Brain microvascular endothelial cell (primary cell): ENCODE results near the gene USP17L26.
"Not testable (repeated sequence)": the region's sequence is repeated elsewhere in the genome, so short reads cannot be mapped to it uniquely, and the experiment has no call there.

ENCODE experiments used
- DNase-seq: peaks from one replicate; pipeline ENCODE4 v3.0.0-alpha.2; 2020
- H3K27ac ChIP-seq: fragments of 250-450 bp; sonication (Bioruptor Pico); 2 replicates; pipeline ENCODE4 v1.5.1; 2020; ENCODE audit warnings: mild to moderate bottlenecking, moderate library complexity
- H3K27me3 ChIP-seq: fragments of 250-450 bp; sonication (Bioruptor Pico); replicated peaks from 2 replicates; pipeline ENCODE4 v1.5.1; 2020; ENCODE audit warnings: mild to moderate bottlenecking
- H3K36me3 ChIP-seq: fragments of 250-450 bp; sonication (Bioruptor Pico); replicated peaks from 2 replicates; pipeline ENCODE4 v1.5.1; 2020; ENCODE audit warnings: mild to moderate bottlenecking
- H3K4me3 ChIP-seq: 2 replicates; pipeline ENCODE4 v1.5.1; 2011; ENCODE audit warnings: low read depth, mild to moderate bottlenecking, control low read depth, low read length, moderate library complexity
- in situ Hi-C: cut with HindIII; loops from 2 replicates; pipeline ENCODE4 v1.10.0; 2017; ENCODE audit warnings: low sequenced_read_pairs, low pct_ligation_motif_present

Gene USP17L26, protein sequence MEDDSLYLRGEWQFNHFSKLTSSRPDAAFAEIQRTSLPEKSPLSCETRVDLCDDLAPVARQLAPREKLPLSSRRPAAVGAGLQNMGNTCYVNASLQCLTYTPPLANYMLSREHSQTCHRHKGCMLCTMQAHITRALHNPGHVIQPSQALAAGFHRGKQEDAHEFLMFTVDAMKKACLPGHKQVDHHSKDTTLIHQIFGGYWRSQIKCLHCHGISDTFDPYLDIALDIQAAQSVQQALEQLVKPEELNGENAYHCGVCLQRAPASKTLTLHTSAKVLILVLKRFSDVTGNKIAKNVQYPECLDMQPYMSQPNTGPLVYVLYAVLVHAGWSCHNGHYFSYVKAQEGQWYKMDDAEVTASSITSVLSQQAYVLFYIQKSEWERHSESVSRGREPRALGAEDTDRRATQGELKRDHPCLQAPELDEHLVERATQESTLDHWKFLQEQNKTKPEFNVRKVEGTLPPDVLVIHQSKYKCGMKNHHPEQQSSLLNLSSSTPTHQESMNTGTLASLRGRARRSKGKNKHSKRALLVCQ

DNA sequence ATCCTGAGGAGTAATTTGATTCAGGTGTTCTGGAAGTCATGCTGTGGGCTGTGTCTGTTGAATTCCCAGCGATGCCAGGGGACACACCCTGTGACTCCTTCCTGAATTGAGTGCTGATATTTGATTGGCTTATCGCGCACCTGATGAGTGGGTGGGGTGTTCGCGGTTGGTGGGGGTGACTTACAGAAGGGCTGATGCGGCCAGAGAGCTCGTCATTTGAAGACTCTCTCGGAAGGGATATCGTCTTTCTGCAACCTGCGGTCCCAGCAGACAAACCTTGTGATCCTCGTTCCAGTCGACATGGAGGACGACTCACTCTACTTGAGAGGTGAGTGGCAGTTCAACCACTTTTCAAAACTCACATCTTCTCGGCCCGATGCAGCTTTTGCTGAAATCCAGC, at the start of gene USP17L26:
Gene USP17L26, plus strand, starts transcription at position 301 of the 400 bp plus-strand sequence. Its CDS starts 0 bp downstream, at position 301.
- DNase-seq, H3K27ac ChIP-seq, in situ Hi-C loops, H3K4me3 ChIP-seq, H3K27me3 ChIP-seq, H3K36me3 ChIP-seq: not testable (repeated sequence)

DNA sequence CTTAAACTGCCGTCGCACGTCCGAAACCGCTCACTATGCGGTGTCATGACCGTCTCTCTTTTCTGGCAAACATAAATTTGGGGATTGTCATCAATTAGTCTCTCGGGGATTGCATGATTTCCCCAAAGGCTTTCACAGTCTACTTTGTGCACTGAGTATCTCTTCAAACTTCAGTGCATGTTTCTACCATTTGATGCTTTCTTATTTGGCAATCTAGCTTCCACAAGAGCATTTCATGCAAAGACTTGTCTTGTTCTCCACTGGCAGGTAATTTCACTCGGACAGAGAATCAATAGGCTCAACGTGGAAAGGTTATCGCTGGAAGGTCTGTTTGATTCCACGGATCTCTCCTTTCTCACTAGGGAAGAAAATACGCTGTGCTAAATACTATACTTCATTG, 10.3 kb upstream of the USP17L26 start:
- H3K4me3 ChIP-seq, in situ Hi-C loops, DNase-seq, H3K36me3 ChIP-seq, H3K27ac ChIP-seq, H3K27me3 ChIP-seq: not testable (repeated sequence)

DNA sequence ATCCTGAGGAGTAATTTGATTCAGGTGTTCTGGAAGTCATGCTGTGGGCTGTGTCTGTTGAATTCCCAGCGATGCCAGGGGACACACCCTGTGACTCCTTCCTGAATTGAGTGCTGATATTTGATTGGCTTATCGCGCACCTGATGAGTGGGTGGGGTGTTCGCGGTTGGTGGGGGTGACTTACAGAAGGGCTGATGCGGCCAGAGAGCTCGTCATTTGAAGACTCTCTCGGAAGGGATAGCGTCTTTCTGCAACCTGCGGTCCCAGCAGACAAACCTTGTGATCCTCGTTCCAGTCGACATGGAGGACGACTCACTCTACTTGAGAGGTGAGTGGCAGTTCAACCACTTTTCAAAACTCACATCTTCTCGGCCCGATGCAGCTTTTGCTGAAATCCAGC, 9.6 kb upstream of the USP17L26 start, which contains the start of gene USP17L24:
Gene USP17L24, plus strand, starts transcription at position 301 of the 400 bp plus-strand sequence. Its CDS starts 0 bp downstream, at position 301.
- in situ Hi-C loops, H3K27me3 ChIP-seq: not testable (repeated sequence)

DNA sequence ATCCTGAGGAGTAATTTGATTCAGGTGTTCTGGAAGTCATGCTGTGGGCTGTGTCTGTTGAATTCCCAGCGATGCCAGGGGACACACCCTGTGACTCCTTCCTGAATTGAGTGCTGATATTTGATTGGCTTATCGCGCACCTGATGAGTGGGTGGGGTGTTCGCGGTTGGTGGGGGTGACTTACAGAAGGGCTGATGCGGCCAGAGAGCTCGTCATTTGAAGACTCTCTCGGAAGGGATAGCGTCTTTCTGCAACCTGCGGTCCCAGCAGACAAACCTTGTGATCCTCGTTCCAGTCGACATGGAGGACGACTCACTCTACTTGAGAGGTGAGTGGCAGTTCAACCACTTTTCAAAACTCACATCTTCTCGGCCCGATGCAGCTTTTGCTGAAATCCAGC, 4.8 kb upstream of the USP17L26 start, which contains the start of gene USP17L25:
Gene USP17L25, plus strand, starts transcription at position 301 of the 400 bp plus-strand sequence. Its CDS starts 0 bp downstream, at position 301.
- H3K27ac ChIP-seq, DNase-seq, in situ Hi-C loops, H3K36me3 ChIP-seq, H3K27me3 ChIP-seq, H3K4me3 ChIP-seq: not testable (repeated sequence)

More for the DNA sequence above, 9.6 kb upstream of the USP17L26 start, which contains the start of gene USP17L24:
- H3K36me3 ChIP-seq, H3K27ac ChIP-seq, H3K4me3 ChIP-seq, DNase-seq: not testable (repeated sequence)

DNA sequence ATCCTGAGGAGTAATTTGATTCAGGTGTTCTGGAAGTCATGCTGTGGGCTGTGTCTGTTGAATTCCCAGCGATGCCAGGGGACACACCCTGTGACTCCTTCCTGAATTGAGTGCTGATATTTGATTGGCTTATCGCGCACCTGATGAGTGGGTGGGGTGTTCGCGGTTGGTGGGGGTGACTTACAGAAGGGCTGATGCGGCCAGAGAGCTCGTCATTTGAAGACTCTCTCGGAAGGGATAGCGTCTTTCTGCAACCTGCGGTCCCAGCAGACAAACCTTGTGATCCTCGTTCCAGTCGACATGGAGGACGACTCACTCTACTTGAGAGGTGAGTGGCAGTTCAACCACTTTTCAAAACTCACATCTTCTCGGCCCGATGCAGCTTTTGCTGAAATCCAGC, 4.6 kb downstream of the USP17L26 start, which contains the start of gene USP17L5:
Gene USP17L5, plus strand, starts transcription at position 301 of the 400 bp plus-strand sequence. Its CDS starts 0 bp downstream, at position 301.
- DNase-seq, H3K27ac ChIP-seq, H3K4me3 ChIP-seq, H3K36me3 ChIP-seq, H3K27me3 ChIP-seq, in situ Hi-C loops: not testable (repeated sequence)

DNA sequence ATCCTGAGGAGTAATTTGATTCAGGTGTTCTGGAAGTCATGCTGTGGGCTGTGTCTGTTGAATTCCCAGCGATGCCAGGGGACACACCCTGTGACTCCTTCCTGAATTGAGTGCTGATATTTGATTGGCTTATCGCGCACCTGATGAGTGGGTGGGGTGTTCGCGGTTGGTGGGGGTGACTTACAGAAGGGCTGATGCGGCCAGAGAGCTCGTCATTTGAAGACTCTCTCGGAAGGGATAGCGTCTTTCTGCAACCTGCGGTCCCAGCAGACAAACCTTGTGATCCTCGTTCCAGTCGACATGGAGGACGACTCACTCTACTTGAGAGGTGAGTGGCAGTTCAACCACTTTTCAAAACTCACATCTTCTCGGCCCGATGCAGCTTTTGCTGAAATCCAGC, 9.4 kb downstream of the USP17L26 start, which contains the start of gene USP17L27:
Gene USP17L27, plus strand, starts transcription at position 301 of the 400 bp plus-strand sequence. Its CDS starts 0 bp downstream, at position 301.
- in situ Hi-C loops, H3K36me3 ChIP-seq, DNase-seq, H3K4me3 ChIP-seq, H3K27ac ChIP-seq, H3K27me3 ChIP-seq: not testable (repeated sequence)

DNA sequence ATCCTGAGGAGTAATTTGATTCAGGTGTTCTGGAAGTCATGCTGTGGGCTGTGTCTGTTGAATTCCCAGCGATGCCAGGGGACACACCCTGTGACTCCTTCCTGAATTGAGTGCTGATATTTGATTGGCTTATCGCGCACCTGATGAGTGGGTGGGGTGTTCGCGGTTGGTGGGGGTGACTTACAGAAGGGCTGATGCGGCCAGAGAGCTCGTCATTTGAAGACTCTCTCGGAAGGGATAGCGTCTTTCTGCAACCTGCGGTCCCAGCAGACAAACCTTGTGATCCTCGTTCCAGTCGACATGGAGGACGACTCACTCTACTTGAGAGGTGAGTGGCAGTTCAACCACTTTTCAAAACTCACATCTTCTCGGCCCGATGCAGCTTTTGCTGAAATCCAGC, 14.1 kb downstream of the USP17L26 start, which contains the start of gene USP17L28:
Gene USP17L28, plus strand, starts transcription at position 301 of the 400 bp plus-strand sequence. Its CDS starts 0 bp downstream, at position 301.
- H3K36me3 ChIP-seq, in situ Hi-C loops, H3K27ac ChIP-seq, H3K27me3 ChIP-seq, DNase-seq, H3K4me3 ChIP-seq: not testable (repeated sequence)

DNA sequence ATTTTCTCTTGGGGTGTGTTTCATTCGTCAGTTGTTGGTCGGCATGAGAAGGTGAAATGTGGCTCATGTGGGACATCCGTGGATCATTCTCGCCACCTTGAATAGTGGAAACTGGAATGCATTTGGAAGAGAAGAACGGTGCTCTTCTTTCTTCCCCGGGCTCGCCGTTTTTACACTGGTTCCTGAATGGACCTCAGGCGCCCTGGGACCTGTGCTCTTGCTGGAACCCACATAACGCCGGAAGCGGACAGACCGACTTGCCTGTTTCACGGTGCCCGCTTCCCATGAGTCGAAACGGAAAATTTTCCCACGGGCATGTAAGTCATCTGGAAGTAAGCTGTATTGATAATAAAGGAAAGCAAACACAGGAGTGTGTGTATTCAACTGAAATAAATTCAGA, 16.4 kb downstream of the USP17L26 start:
- H3K27me3 ChIP-seq, H3K27ac ChIP-seq, H3K4me3 ChIP-seq, in situ Hi-C loops, DNase-seq, H3K36me3 ChIP-seq: not testable (repeated sequence)

DNA sequence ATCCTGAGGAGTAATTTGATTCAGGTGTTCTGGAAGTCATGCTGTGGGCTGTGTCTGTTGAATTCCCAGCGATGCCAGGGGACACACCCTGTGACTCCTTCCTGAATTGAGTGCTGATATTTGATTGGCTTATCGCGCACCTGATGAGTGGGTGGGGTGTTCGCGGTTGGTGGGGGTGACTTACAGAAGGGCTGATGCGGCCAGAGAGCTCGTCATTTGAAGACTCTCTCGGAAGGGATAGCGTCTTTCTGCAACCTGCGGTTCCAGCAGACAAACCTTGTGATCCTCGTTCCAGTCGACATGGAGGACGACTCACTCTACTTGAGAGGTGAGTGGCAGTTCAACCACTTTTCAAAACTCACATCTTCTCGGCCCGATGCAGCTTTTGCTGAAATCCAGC, 18.9 kb downstream of the USP17L26 start, which contains the start of gene USP17L29:
Gene USP17L29, plus strand, starts transcription at position 301 of the 400 bp plus-strand sequence. Its CDS starts 0 bp downstream, at position 301.
- H3K27me3 ChIP-seq, H3K36me3 ChIP-seq, in situ Hi-C loops, H3K4me3 ChIP-seq, DNase-seq, H3K27ac ChIP-seq: not testable (repeated sequence)

DNA sequence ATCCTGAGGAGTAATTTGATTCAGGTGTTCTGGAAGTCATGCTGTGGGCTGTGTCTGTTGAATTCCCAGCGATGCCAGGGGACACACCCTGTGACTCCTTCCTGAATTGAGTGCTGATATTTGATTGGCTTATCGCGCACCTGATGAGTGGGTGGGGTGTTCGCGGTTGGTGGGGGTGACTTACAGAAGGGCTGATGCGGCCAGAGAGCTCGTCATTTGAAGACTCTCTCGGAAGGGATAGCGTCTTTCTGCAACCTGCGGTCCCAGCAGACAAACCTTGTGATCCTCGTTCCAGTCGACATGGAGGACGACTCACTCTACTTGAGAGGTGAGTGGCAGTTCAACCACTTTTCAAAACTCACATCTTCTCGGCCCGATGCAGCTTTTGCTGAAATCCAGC, 28.4 kb downstream of the USP17L26 start, which contains the start of gene USP17L30:
Gene USP17L30, plus strand, starts transcription at position 301 of the 400 bp plus-strand sequence. Its CDS starts 0 bp downstream, at position 301.
- H3K27me3 ChIP-seq, H3K4me3 ChIP-seq, H3K27ac ChIP-seq, DNase-seq, in situ Hi-C loops, H3K36me3 ChIP-seq: not testable (repeated sequence)

DNA sequence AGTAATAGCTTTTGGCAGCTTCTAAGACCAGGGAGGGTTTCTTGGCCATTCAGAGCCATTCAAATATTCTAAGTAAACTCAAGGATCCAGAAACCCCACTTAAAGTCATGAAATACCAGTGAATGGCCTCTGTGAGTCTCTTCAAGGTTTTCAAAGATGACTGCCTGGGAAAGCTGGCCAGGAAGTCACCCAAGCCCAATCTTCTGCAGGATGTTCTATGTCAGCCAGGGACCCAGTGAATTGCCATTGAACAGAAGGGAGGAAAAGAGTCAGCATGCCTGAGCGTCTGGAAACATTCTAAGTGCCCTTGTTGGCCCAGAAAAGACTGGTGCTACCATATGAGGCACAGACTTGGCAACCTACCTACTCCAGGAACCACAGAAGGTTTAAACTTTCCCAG, 45.4 kb downstream of the USP17L26 start:
- H3K4me3 ChIP-seq, H3K27me3 ChIP-seq, DNase-seq, H3K27ac ChIP-seq, in situ Hi-C loops, H3K36me3 ChIP-seq: not testable (repeated sequence)
